Testis (tissue), 3 donors: ENCODE measurements around the gene UBTD2. TPM values are rescaled to one million over a fixed set of nuclear protein-coding genes. Genes with fewer than 3 reads are reported as not detected.

Experiments used
- DNase-seq: peaks from one replicate; pipeline ENCODE4 v3.0.0-alpha.2; 2019
- H3K27ac ChIP-seq, 2 donors: fragments of 200-600 bp; sonication (generic); one replicate each; pipeline ENCODE4 v1.5.1; 2019
- H3K27me3 ChIP-seq: fragments of 200-600 bp; sonication (generic); one replicate; pipeline ENCODE4 v1.5.1; 2019
- H3K36me3 ChIP-seq: fragments of 200-600 bp; sonication (generic); one replicate; pipeline ENCODE4 v1.5.1; 2017; ENCODE audit warnings: low read depth; ENCODE audit errors: missing control alignments
- H3K4me1 ChIP-seq: fragments of 200-600 bp; sonication (generic); one replicate; pipeline ENCODE4 v1.5.1; 2019
- H3K4me3 ChIP-seq, 2 donors: fragments of 200-600 bp; sonication (generic); one replicate each; pipeline ENCODE4 v1.5.1; 2017 to 2019
- H3K9me3 ChIP-seq: fragments of 200-600 bp; sonication (generic); one replicate; pipeline ENCODE4 v1.5.1; 2017
- CTCF ChIP-seq, 3 experiments: fragments of 450-650 bp in 2 of 3; fragments of 200-600 bp in 1 of 3; sonication (generic) in 1 of 3; IDR thresholded peaks; one replicate each; pipeline ENCODE4 v1.5.1; 2016 to 2019; ENCODE audit warnings: antibody characterized with exemption in 3 of 3, mild to moderate bottlenecking in 2 of 3, moderate library complexity in 1 of 3
- POLR2A ChIP-seq: fragments of 450-650 bp; IDR thresholded peaks from one replicate; pipeline ENCODE4 v1.6.1; 2017; ENCODE audit warnings: antibody characterized with exemption, mild to moderate bottlenecking, moderate library complexity
- WGBS, 2 donors: methylation state at CpG; one replicate each; pipeline ENCODE4 v1.1.5; 2018; 5-methylcytosine and 5-hydroxymethylcytosine counted together
- intact Hi-C: fragments of 100-400 bp; cut with DNase I; formaldehyde crosslinking; loops from one replicate; pipeline ENCODE4 v1.15.1; 2023; ENCODE audit warnings: low total_unique reads
- polyA plus RNA-seq: library from polyadenylated mRNA; stranded (reverse); fragments of 350-450 nt; fragmentation: Illumina TruSeq; extraction: RNeasy Lipid Tissue Mini Kit (QIAGEN cat#74804); gene quantifications from one replicate; pipeline ENCODE4 v1.2.3, GENCODE V29; 2014; ENCODE audit warnings: low read depth, low replicate concordance; ENCODE audit not compliant: insufficient read depth
- total RNA-seq, 2 donors: library from RNA; depleted of rRNA; stranded (reverse); fragments of >200 nt; gene quantifications; one replicate each; pipeline ENCODE4 v1.2.3, GENCODE V29; 2016

UBTD2 gene
- total and polyA plus RNA-seq, 3 donors from 2014 or later: 41.2 to 53.9 (median 51.8) TPM

- intact Hi-C loops: no loop called here
- H3K27ac ChIP-seq: peak overlapping the region; percentile 33 to 61
- H3K27me3 ChIP-seq: no peaks in the 10 kb centered on the region
- H3K4me3 ChIP-seq: no peak overlapping the region
- no peaks in the 10 kb centered on the region for H3K9me3 ChIP-seq
- WGBS, 2 donors: 42 to 67% methylated on average over 12 to 18 of the region's 18 CpGs
- H3K36me3 ChIP-seq: no peaks in the 10 kb centered on the region
- DNase-seq: no peak
- TF ChIP-seq POLR2A: no peak
- TF ChIP-seq CTCF (IDR thresholded peaks at IDR 0.05): no peak
- H3K4me1 ChIP-seq: peaks cover 26% of the 10 kb centered on the region
These were observed 104.3 kb downstream of the UBTD2 start for GRCh38 chr5:172178991-172179989.

- Histone ChIP-seq H3K9me3 (no peaks in the 10 kb centered on the region), H3K4me3 (no peak overlapping the region), H3K36me3 (no peaks in the 10 kb centered on the region), H3K27me3 (no peaks in the 10 kb centered on the region), H3K27ac (no peak overlapping the region), H3K4me1 (peaks cover 23% of the 10 kb centered on the region)
- no peak for DNase-seq
- TF ChIP-seq POLR2A: no peak
- no peak for TF ChIP-seq CTCF (IDR thresholded peaks at IDR 0.05)
- intact Hi-C loops: no loop called here
- WGBS, 2 donors: 61 to 77% methylated on average over 7 to 18 of the region's 18 CpGs
These were observed 105.1 kb downstream of the UBTD2 start for GRCh38 chr5:172178301-172178987.

- 88 to 90% methylated on average over 7 of the region's 7 CpGs for WGBS, 2 donors
- Histone ChIP-seq H3K27ac (no peak overlapping the region), H3K4me3 (no peak overlapping the region), H3K9me3 (no peaks in the 10 kb centered on the region), H3K4me1 (peaks cover 19% of the 10 kb centered on the region), H3K27me3 (no peaks in the 10 kb centered on the region), H3K36me3 (no peaks in the 10 kb centered on the region)
- intact Hi-C loops: no loop called here
- no peak for DNase-seq
- TF ChIP-seq POLR2A (no peak), CTCF (IDR thresholded peaks at IDR 0.05) (no peak)
These were observed 106.4 kb downstream of the UBTD2 start for GRCh38 chr5:172177176-172177575.

GRCh38 chr5:172175263-172175719, 108.3 kb downstream of the UBTD2 start:
- no peak overlapping the region for H3K4me3 ChIP-seq
- no peaks in the 10 kb centered on the region for H3K27me3 ChIP-seq
- TF ChIP-seq CTCF (IDR thresholded peaks at IDR 0.05): no peak
- no peak overlapping the region for H3K27ac ChIP-seq
- no peak for DNase-seq
- 57 to 68% methylated on average over 5 to 7 of the region's 7 CpGs for WGBS, 2 donors
- no peaks in the 10 kb centered on the region for H3K36me3 ChIP-seq
- H3K9me3 ChIP-seq: no peaks in the 10 kb centered on the region
- intact Hi-C loops: no loop called here
- H3K4me1 ChIP-seq: peaks cover 19% of the 10 kb centered on the region
